Upper lobe of left lung (tissue), 6 donors: Measurements from ENCODE around the gene NVL. TPM values are rescaled to one million over a fixed set of nuclear protein-coding genes. Genes with fewer than 3 reads are reported as not detected.

Source experiments
- ATAC-seq, 2 donors: fragments of 200-7000 bp; cut with Tn5 transposase; one replicate each; pipeline ENCODE4 v1.9.1; 2022; ENCODE audit warnings: mild to moderate bottlenecking in 2 of 2, moderate library complexity in 2 of 2; ENCODE audit not compliant: low FRiP score in 2 of 2
- DNase-seq, 2 donors: peaks; one replicate each; pipeline ENCODE4 v3.0.0-alpha.2; 2019 to 2020
- H3K27ac ChIP-seq, 4 donors: fragments of 200-600 bp; sonication (generic); one replicate each; pipeline ENCODE4 v1.5.1; 2016 to 2019
- H3K27me3 ChIP-seq, 4 donors: fragments of 200-600 bp; sonication (generic); one replicate each; pipeline ENCODE4 v1.5.1; 2017 to 2019
- H3K36me3 ChIP-seq, 4 donors: fragments of 200-600 bp; sonication (generic); one replicate each; pipeline ENCODE4 v1.5.1; 2016 to 2019
- H3K4me1 ChIP-seq, 4 donors: fragments of 200-600 bp; sonication (generic); one replicate each; pipeline ENCODE4 v1.5.1; 2018 to 2019
- H3K4me3 ChIP-seq, 4 donors: fragments of 200-600 bp; sonication (generic); one replicate each; pipeline ENCODE4 v1.5.1; 2017 to 2019; ENCODE audit warnings: mild to moderate bottlenecking in 2 of 4, moderate library complexity in 1 of 4
- H3K9me3 ChIP-seq, 4 donors: fragments of 200-600 bp; sonication (generic); one replicate each; pipeline ENCODE4 v1.5.1; 2018 to 2019
- EP300 ChIP-seq, 4 donors: sonication (generic); formaldehyde crosslinking; IDR thresholded peaks; one replicate each; pipeline ENCODE4 v1.5.1; 2017; ENCODE audit warnings: antibody characterized with exemption in 4 of 4, control low read depth in 2 of 4
- POLR2A ChIP-seq, 4 donors: fragments of 450-650 bp; IDR thresholded peaks; one replicate each; pipeline ENCODE4 v1.5.1; 2016 to 2017; ENCODE audit warnings: antibody characterized with exemption in 4 of 4, mild to moderate bottlenecking in 2 of 4
- POLR2AphosphoS5 ChIP-seq, 2 donors: sonication (generic); formaldehyde crosslinking; IDR thresholded peaks; one replicate each; pipeline ENCODE4 v1.5.1; 2017; ENCODE audit warnings: antibody characterized with exemption in 2 of 2
- WGBS, 2 donors: methylation state at CpG; one replicate each; pipeline ENCODE4 v1.1.5; 2017 to 2018; 5-methylcytosine and 5-hydroxymethylcytosine counted together
- total RNA-seq, 6 donors: library from RNA; depleted of rRNA in 4 of 6; stranded (reverse); fragments of >200 nt in 4 of 6; gene quantifications; one replicate each; pipeline versions ENCODE4 v1.1.0 to v1.2.1, GENCODE V29; 2016 to 2021
- TF ChIP-seq, protein P1 (sequence below), 6 experiments: fragments of 450-650 bp in 4 of 6; fragments of 200-600 bp in 2 of 6; sonication (generic) in 2 of 6; IDR thresholded peaks; one replicate each; pipeline ENCODE4 v1.5.1; 2016 to 2019; ENCODE audit warnings: antibody characterized with exemption in 6 of 6
- donor health status: DM: no; HTN: no; CAD: no; lungs with moderate emphysema.
- donor health status: DM: no; HTN: yes; CAD: no; lungs with severe emphysema.

The NVL gene
- total RNA-seq, 6 donors from 2014 or later = 20.2 to 56.6 (median 34.1) TPM

DNA sequence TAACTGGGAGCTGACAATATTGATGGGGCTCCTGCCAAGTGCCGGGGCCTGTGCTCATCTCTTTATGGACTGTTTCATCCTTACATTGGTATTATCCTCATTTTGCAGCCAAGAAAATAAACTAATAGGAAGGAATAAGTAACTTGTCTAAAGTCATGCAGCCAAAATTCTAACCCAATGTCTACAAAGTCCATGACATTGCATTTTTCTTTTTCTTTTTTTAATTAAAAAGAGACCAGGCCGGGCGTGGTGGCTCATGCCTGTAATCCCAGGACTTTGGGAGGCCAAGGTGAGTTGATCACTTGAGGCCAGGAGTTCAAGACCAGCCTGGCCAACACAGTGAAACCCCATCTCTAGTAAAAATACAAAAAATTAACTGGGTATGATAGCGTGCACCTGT lies 128.1 kb downstream of the NVL start:
- TF ChIP-seq POLR2AphosphoS5 (IDR thresholded peaks at IDR 0.05) (no peak), EP300 (IDR thresholded peaks at IDR 0.05) (no peak), POLR2A (IDR thresholded peaks at IDR 0.05) (no peak)
- TF ChIP-seq, protein P1, sequence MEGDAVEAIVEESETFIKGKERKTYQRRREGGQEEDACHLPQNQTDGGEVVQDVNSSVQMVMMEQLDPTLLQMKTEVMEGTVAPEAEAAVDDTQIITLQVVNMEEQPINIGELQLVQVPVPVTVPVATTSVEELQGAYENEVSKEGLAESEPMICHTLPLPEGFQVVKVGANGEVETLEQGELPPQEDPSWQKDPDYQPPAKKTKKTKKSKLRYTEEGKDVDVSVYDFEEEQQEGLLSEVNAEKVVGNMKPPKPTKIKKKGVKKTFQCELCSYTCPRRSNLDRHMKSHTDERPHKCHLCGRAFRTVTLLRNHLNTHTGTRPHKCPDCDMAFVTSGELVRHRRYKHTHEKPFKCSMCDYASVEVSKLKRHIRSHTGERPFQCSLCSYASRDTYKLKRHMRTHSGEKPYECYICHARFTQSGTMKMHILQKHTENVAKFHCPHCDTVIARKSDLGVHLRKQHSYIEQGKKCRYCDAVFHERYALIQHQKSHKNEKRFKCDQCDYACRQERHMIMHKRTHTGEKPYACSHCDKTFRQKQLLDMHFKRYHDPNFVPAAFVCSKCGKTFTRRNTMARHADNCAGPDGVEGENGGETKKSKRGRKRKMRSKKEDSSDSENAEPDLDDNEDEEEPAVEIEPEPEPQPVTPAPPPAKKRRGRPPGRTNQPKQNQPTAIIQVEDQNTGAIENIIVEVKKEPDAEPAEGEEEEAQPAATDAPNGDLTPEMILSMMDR (IDR thresholded peaks at IDR 0.05) = no peak
- H3K4me1 ChIP-seq = peaks cover 13 to 26% (median 20%) of the 10 kb centered on the region in 4 donors
- H3K4me3 ChIP-seq = no peak overlapping the region
- no peak overlapping the region for H3K27ac ChIP-seq
- no peaks in the 10 kb centered on the region for H3K36me3 ChIP-seq
- 95% methylated on average over 4 of the region's 4 CpGs for WGBS, 2 donors
- DNase-seq (no peak), ATAC-seq (no peak)
- H3K9me3 ChIP-seq = no peaks in the 10 kb centered on the region
- no peaks in the 10 kb centered on the region for H3K27me3 ChIP-seq

DNA sequence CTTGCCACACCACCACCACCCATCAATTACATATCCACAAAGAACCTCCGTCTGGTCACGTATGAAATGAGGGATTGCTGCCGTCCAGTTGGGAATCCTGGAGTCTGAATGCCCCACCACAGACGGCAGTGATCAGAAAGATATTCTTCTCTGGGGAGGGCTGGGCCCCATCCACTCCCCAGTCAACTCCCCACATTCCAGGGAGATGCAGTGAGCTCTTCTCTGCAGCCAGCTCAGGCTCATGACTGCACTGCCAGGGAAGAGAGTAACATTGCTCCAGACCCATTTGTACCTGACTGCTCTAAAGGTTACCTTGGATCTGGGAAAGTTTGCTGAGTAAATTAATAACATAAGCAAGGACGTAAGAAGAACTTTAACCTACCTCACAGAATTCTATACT lies 128.6 kb downstream of the NVL start:
- H3K27ac ChIP-seq = no peak overlapping the region
- no peak for TF ChIP-seq POLR2A (IDR thresholded peaks at IDR 0.05)
- TF ChIP-seq, protein P1 (IDR thresholded peaks at IDR 0.05) = no peak
- TF ChIP-seq POLR2AphosphoS5 (IDR thresholded peaks at IDR 0.05) = no peak
- TF ChIP-seq EP300 (IDR thresholded peaks at IDR 0.05) = no peak
- no peak for DNase-seq

DNA sequence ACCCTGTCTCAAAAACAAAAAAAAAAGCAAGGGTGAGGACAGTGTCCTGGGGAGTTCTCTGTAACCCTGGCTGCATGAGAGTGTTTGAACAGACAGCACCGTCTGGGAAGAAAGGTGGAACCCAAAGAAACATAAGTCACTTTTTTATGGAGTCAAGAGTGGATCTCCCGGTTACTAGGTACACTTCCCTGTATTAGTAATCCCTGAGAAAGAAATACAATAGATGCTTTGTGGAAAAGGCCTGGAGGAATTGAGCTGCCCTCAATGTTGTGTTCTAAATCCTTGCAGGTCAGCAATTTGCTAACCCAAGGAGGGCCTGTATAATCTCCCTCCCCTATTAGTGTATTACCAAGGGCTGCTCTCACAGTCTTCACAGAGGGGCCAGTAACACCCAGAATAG lies 130.3 kb downstream of the NVL start:
- DNase-seq (no peak), ATAC-seq (no peak)
- Histone ChIP-seq H3K27ac (no peak overlapping the region), H3K4me3 (no peak overlapping the region), H3K36me3 (no peaks in the 10 kb centered on the region), H3K27me3 (no peaks in the 10 kb centered on the region), H3K4me1 (peaks cover 6 to 18% (median 10%) of the 10 kb centered on the region in 4 donors), H3K9me3 (no peaks in the 10 kb centered on the region)
- 82 to 93% methylated on average over 2 of the region's 2 CpGs for WGBS, 2 donors
- TF ChIP-seq, protein P1 (IDR thresholded peaks at IDR 0.05) = no peak

More for the DNA sequence above, 128.6 kb downstream of the NVL start:
- no peak for ATAC-seq
- Histone ChIP-seq H3K9me3 (no peaks in the 10 kb centered on the region), H3K36me3 (no peaks in the 10 kb centered on the region), H3K4me3 (no peak overlapping the region), H3K4me1 (peaks cover 13 to 26% (median 20%) of the 10 kb centered on the region in 4 donors), H3K27me3 (no peaks in the 10 kb centered on the region)
- WGBS, 2 donors = 98 to 100% methylated on average over 3 to 5 of the region's 5 CpGs

DNA sequence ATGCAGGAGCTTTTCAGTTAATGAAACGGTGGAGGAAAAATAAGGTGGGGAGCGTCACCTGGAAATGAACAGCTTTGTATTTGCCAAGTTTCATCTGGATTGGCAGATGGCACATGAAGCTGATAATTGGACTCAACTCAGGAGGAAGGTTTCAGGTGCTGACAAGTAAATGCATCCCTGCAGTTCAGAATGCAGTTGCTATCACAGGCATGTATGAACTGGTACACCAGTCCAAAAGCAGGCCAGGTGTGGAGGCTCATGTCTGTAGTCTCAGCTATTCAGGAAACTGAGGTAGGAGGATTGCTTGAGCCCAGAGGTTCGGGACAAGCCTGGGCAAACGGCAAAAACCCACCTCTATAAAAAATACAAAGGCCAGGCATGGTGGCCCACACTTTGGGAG lies 131.4 kb downstream of the NVL start:
- ATAC-seq (no peak), DNase-seq (no peak)
- no peak overlapping the region for H3K27ac ChIP-seq
- no peak overlapping the region for H3K4me3 ChIP-seq
- H3K36me3 ChIP-seq = peaks cover 0 to 2% (median under 1%) of the 10 kb centered on the region in 4 donors
- no peaks in the 10 kb centered on the region for H3K9me3 ChIP-seq
- TF ChIP-seq EP300 (IDR thresholded peaks at IDR 0.05) = no peak
- no peak for TF ChIP-seq POLR2A (IDR thresholded peaks at IDR 0.05)
- TF ChIP-seq POLR2AphosphoS5 (IDR thresholded peaks at IDR 0.05) = no peak
- TF ChIP-seq, protein P1 (IDR thresholded peaks at IDR 0.05) = no peak
- WGBS, 2 donors = 87 to 92% methylated on average over 4 of the region's 4 CpGs
- no peaks in the 10 kb centered on the region for H3K27me3 ChIP-seq
- H3K4me1 ChIP-seq = peaks cover 0 to 9% (median under 1%) of the 10 kb centered on the region in 4 donors

DNA sequence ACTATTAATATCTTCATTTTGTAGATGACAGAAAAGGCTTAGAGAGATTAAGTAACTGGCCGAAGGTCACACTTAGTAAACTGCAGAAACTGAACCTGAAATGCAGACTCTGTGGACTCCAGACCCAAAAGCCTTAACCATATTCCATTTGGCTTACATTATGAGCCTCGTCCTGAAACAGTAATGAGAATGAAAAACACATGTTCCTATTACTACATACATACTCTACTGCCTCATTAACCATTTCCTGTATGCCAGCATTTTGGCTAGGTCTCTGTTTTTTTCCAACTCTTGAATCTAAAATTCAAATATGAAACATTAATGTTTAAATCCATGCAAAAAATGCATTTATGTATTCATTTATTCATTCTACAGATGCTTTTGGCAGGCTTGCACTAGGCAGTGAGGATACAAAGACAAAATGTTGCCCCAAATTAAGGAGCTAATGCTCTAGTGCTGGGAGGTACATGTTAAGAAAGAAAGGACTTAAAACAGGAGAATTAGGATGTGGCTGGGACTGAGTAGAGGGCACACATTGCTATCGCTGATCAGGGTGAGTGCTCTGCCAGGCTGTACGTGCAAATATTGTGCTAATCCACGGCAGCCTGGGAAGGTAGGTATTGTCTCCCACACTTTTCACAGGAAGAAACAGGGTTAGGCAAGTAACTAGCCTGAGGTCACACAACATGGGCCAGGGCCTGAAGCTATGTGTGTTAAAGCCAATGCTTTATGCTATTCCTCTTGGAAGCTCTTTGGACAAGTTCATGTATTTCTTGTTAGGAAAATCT lies 133.0 kb downstream of the NVL start:
- no peak overlapping the region for H3K4me3 ChIP-seq
- H3K9me3 ChIP-seq = no peaks in the 10 kb centered on the region
- no peaks in the 10 kb centered on the region for H3K27me3 ChIP-seq
- ATAC-seq (no peak), DNase-seq (no peak)
- TF ChIP-seq POLR2A (IDR thresholded peaks at IDR 0.05) (no peak), POLR2AphosphoS5 (IDR thresholded peaks at IDR 0.05) (no peak), EP300 (IDR thresholded peaks at IDR 0.05) (no peak)
- TF ChIP-seq, protein P1 (IDR thresholded peaks at IDR 0.05) = no peak
- WGBS, 2 donors = 76 to 78% methylated on average over 5 of the region's 5 CpGs
- no peak overlapping the region for H3K27ac ChIP-seq
- peaks cover under 1 to 17% (median 12%) of the 10 kb centered on the region in 4 donors for H3K36me3 ChIP-seq
- H3K4me1 ChIP-seq = peaks cover 0 to 5% (median 0%) of the 10 kb centered on the region in 4 donors
